Lower leg skin (tissue), 4 donors: ENCODE results near the gene PHF12. TPM values are rescaled to one million over a fixed set of nuclear protein-coding genes. Genes with fewer than 3 reads are reported as not detected.

Experiments used
- DNase-seq, 2 donors: peaks; one replicate each; pipeline ENCODE4 v3.0.0-alpha.2; 2019; ENCODE audit warnings: low spot score in 2 of 2
- H3K4me3 ChIP-seq: fragments of 200-600 bp; sonication (generic); 2 replicates; pipeline ENCODE4 v1.5.1; 2017; ENCODE audit warnings: mild to moderate bottlenecking, low read depth; ENCODE audit not compliant: poor library complexity, severe bottlenecking
- CTCF ChIP-seq, 3 donors: fragments of 450-650 bp; IDR thresholded peaks; one replicate each; pipeline ENCODE4 v1.5.1; 2016; ENCODE audit warnings: antibody characterized with exemption in 3 of 3, mild to moderate bottlenecking in 3 of 3, moderate library complexity in 2 of 3
- POLR2A ChIP-seq, 2 donors: fragments of 450-650 bp; IDR thresholded peaks; one replicate each; pipeline ENCODE4 v1.6.1; 2016 to 2017; ENCODE audit warnings: antibody characterized with exemption in 2 of 2, mild to moderate bottlenecking in 1 of 2, moderate library complexity in 1 of 2
- WGBS, 2 donors: methylation state at CpG; one replicate each; pipeline ENCODE4 v1.1.5; 2018; 5-methylcytosine and 5-hydroxymethylcytosine counted together
- intact Hi-C: fragments of 100-400 bp; cut with DNase I; formaldehyde crosslinking; loops from one replicate; pipeline ENCODE4 v1.15.0; 2023; ENCODE audit warnings: low total_unique reads
- total RNA-seq, 4 donors: library from RNA; depleted of rRNA; stranded (reverse); fragments of >200 nt; gene quantifications; one replicate each; pipeline ENCODE4 v1.1.0, GENCODE V29; 2016

The PHF12 gene
- total RNA-seq, 4 donors from 2014 or later: 24.4 to 52.9 (median 42.7) TPM

GRCh38 chr17:28954886-28955285 lies 3.6 kb upstream of the PHF12 start:
- 87 to 90% methylated on average over 2 of the region's 2 CpGs for WGBS, 2 donors
- TF ChIP-seq POLR2A (IDR thresholded peaks at IDR 0.05): no peak
- no peak for TF ChIP-seq CTCF (IDR thresholded peaks at IDR 0.05)

GRCh38 chr17:28953444-28954118 lies 2.3 kb upstream of the PHF12 start:
- H3K4me3 ChIP-seq: no peak overlapping the region
- 32 to 49% methylated on average over 5 of the region's 5 CpGs for WGBS, 2 donors
- intact Hi-C loops: no loop called here
- TF ChIP-seq POLR2A (IDR thresholded peaks at IDR 0.05): no peak
- peak in 1 of 3 donors; percentile 22 for TF ChIP-seq CTCF (IDR thresholded peaks at IDR 0.05)
- peak; percentile 46 to 89 for DNase-seq

More at GRCh38 chr17:28954886-28955285, 3.6 kb upstream of the PHF12 start:
- no peak overlapping the region for H3K4me3 ChIP-seq
- intact Hi-C loops: no loop called here
- DNase-seq: no peak

GRCh38 chr17:28951991-28952975 lies 965 bp upstream of the PHF12 start:
- intact Hi-C loops: no loop called here
- WGBS, 2 donors: 6 to 7% methylated on average over 36 of the region's 36 CpGs
- no peak for TF ChIP-seq POLR2A (IDR thresholded peaks at IDR 0.05)
- TF ChIP-seq CTCF (IDR thresholded peaks at IDR 0.05): no peak
- DNase-seq: peak; percentile 99
- H3K4me3 ChIP-seq: peak overlapping the region; percentile 35

GRCh38 chr17:28950752-28951427 lies 428 bp downstream of the PHF12 start:
- peak; percentile 30 to 89 for DNase-seq
- intact Hi-C loops: no loop called here
- TF ChIP-seq CTCF (IDR thresholded peaks at IDR 0.05): no peak
- no peak for TF ChIP-seq POLR2A (IDR thresholded peaks at IDR 0.05)
- H3K4me3 ChIP-seq: peak overlapping the region; percentile 68
- 0% methylated on average over 16 to 31 of the region's 51 CpGs for WGBS, 2 donors

- WGBS, 2 donors: 0 to 1% methylated on average over 41 of the region's 43 CpGs
- intact Hi-C loops: no loop called here
- peak; percentile 51 to 92 for DNase-seq
Observed at GRCh38 chr17:28950017-28950751, 1.1 kb downstream of the PHF12 start.

More at GRCh38 chr17:28950017-28950751, 1.1 kb downstream of the PHF12 start:
- H3K4me3 ChIP-seq: peak overlapping the region; percentile 68
- TF ChIP-seq POLR2A (IDR thresholded peaks at IDR 0.05): no peak
- TF ChIP-seq CTCF (IDR thresholded peaks at IDR 0.05): no peak
